ENCODE data around the gene SPATA31D4. TPM values are rescaled to one million over a fixed set of nuclear protein-coding genes. Genes with fewer than 3 reads are reported as not detected.
"Not testable (repeated sequence)": the region's sequence is repeated elsewhere in the genome, so short reads cannot be mapped to it uniquely, and the experiment has no call there.

Gene SPATA31D4
- total RNA-seq (not detected), polyA plus RNA-seq (not detected)
- long read RNA-seq, donor 1: 0 reads
- long read RNA-seq, donor 2: 0 reads
- long read RNA-seq, donor 3: 0 reads
- long read RNA-seq, donor 4: 0 reads
- long read RNA-seq, donor 5: 0 reads
- long read RNA-seq, donor 6: 0 reads
- long read RNA-seq, donor 7: 0 reads
- long read RNA-seq, donor 8: 0 reads
- long read RNA-seq, donor 9: 0 reads
- long read RNA-seq, donor 10: 0 reads

- H3K9me3 ChIP-seq; DNase-seq; H3K36me3 ChIP-seq; H3K4me3 ChIP-seq; H3K4me1 ChIP-seq; intact Hi-C loops (cut with DNase I; ENCODE audit: low total_unique reads); H3K27ac ChIP-seq; H3K27me3 ChIP-seq: not testable (repeated sequence)
- WGBS, 5 donors: no CpG with 5 or more reads among the region's 3 CpGs
Measured at GRCh38 chr9:81928305-81928704, at the start of gene SPATA31D4. TSS of gene SPATA31D4 (plus strand) at chr9:81928428. CDS start at chr9:81928514, 86 bp downstream.

GRCh38 chr9:81878530-81878929 lies 49.7 kb upstream of the SPATA31D4 start:
- Histone ChIP-seq H3K4me3 (no peak overlapping the region), H3K9me3 (no peaks in the 10 kb centered on the region), H3K27ac (no peak overlapping the region), H3K4me1 (peaks cover 0 to 13% (median 3%) of the 10 kb centered on the region in 4 donors), H3K27me3 (no peaks in the 10 kb centered on the region), H3K36me3 (no peaks in the 10 kb centered on the region)
- intact Hi-C loops (cut with DNase I; ENCODE audit: low total_unique reads): no loop called here
- no peak for DNase-seq
- TF ChIP-seq POLR2A (IDR thresholded peaks at IDR 0.05) (no peak), POLR2AphosphoS5 (IDR thresholded peaks at IDR 0.05) (no peak), CTCF (IDR thresholded peaks at IDR 0.05) (no peak), EP300 (IDR thresholded peaks at IDR 0.05) (no peak)
- 72 to 87% (median 82%) methylated on average over 2 of the region's 2 CpGs for WGBS, 5 donors

GRCh38 chr9:81879501-81879916 lies 48.7 kb upstream of the SPATA31D4 start:
- Histone ChIP-seq H3K27me3 (no peaks in the 10 kb centered on the region), H3K4me3 (no peak overlapping the region), H3K36me3 (no peaks in the 10 kb centered on the region), H3K27ac (no peak overlapping the region), H3K9me3 (no peaks in the 10 kb centered on the region), H3K4me1 (peaks cover 0 to 13% (median 3%) of the 10 kb centered on the region in 4 donors)
- intact Hi-C loops (cut with DNase I; ENCODE audit: low total_unique reads): no loop called here
- TF ChIP-seq EP300 (IDR thresholded peaks at IDR 0.05) (no peak), POLR2AphosphoS5 (IDR thresholded peaks at IDR 0.05) (no peak), POLR2A (IDR thresholded peaks at IDR 0.05) (no peak), CTCF (IDR thresholded peaks at IDR 0.05) (no peak)
- peak in 1 of 2 donors; percentile 25 for DNase-seq
- WGBS, 5 donors: 9 to 22% (median 16%) methylated on average over 4 of the region's 4 CpGs

- Histone ChIP-seq H3K36me3 (no peaks in the 10 kb centered on the region), H3K4me3 (no peak overlapping the region), H3K9me3 (no peaks in the 10 kb centered on the region), H3K27ac (no peak overlapping the region), H3K4me1 (no peaks in the 10 kb centered on the region), H3K27me3 (no peaks in the 10 kb centered on the region)
- WGBS, 5 donors: 68 to 92% (median 79%) methylated on average over 2 of the region's 2 CpGs
- TF ChIP-seq EP300 (IDR thresholded peaks at IDR 0.05) (no peak), CTCF (IDR thresholded peaks at IDR 0.05) (no peak), POLR2A (IDR thresholded peaks at IDR 0.05) (no peak), POLR2AphosphoS5 (IDR thresholded peaks at IDR 0.05) (no peak)
- intact Hi-C loops (cut with DNase I; ENCODE audit: low total_unique reads): no loop called here
- peak in 1 of 2 donors; percentile 24 for DNase-seq
Measured at GRCh38 chr9:81885602-81886001, 42.6 kb upstream of the SPATA31D4 start.

- no peaks in the 10 kb centered on the region for H3K4me1 ChIP-seq
- intact Hi-C loops (cut with DNase I; ENCODE audit: low total_unique reads): no loop called here
- no peaks in the 10 kb centered on the region for H3K36me3 ChIP-seq
- TF ChIP-seq EP300 (IDR thresholded peaks at IDR 0.05) (no peak), CTCF (IDR thresholded peaks at IDR 0.05) (no peak), POLR2A (IDR thresholded peaks at IDR 0.05) (no peak), POLR2AphosphoS5 (IDR thresholded peaks at IDR 0.05) (no peak)
- no peaks in the 10 kb centered on the region for H3K9me3 ChIP-seq
- DNase-seq: no peak
- no peak overlapping the region for H3K27ac ChIP-seq
- WGBS, 5 donors: 68 to 92% (median 77%) methylated on average over 1 of the region's 1 CpG
- H3K4me3 ChIP-seq: no peak overlapping the region
- no peaks in the 10 kb centered on the region for H3K27me3 ChIP-seq
Measured at GRCh38 chr9:81886665-81887064, 41.6 kb upstream of the SPATA31D4 start.
